ENCODE results near the gene ERFL. TPM values are rescaled to one million over a fixed set of nuclear protein-coding genes. Genes with fewer than 3 reads are reported as not detected.
A peak's percentile ranks its signal among the peaks of the same experiment; 100 is the strongest.

Gene ERFL
- total RNA-seq, 2 experiments from 2014 or later: 7.7 to 8.9 TPM

DNA sequence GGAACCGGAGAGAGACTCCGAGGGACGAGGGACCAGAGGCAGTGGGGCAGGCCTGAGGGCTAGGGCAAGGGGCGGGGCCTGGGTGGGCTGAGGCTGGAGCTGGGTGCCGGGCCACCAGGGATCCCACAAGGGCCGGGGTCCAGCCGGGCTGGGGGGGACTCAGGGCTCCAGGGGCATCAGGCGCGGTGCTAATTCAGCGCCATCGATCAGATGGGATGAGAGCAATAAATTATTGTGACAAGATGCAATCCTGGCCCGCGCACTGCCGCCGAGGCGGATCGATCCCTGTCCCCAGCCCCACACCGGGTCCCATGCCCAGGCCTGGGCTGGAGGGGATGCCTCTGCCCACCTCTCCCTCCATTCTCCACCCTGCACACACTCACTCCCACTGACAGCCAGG is 5.7 kb downstream of the ERFL start:
- Mint-ChIP-seq H3K27ac (no peak overlapping the region), H3K9me3 (no peaks in the 10 kb centered on the region), H3K36me3 (ENCODE audit: low read depth) (no peaks in the 10 kb centered on the region), H3K27me3 (peaks cover 10% of the 10 kb centered on the region), H3K4me3 (no peak overlapping the region), H3K4me1 (ENCODE audit: low read depth) (peaks cover 12% of the 10 kb centered on the region)
- ChIA-PET POLR2A (interaction anchor here (2.2 kb wide), 1 partner anchor 35 kb away, joined by 13 read pairs; no protein-coding TSS in a partner anchor), CTCF (no interaction called here)
- DNase-seq (no peak), ATAC-seq (ENCODE audit: poor library complexity) (no peak)
- H3K36me3 ChIP-seq (ENCODE audit: insufficient read depth, low read length): no peaks in the 10 kb centered on the region
- TF ChIP-seq, protein P1, sequence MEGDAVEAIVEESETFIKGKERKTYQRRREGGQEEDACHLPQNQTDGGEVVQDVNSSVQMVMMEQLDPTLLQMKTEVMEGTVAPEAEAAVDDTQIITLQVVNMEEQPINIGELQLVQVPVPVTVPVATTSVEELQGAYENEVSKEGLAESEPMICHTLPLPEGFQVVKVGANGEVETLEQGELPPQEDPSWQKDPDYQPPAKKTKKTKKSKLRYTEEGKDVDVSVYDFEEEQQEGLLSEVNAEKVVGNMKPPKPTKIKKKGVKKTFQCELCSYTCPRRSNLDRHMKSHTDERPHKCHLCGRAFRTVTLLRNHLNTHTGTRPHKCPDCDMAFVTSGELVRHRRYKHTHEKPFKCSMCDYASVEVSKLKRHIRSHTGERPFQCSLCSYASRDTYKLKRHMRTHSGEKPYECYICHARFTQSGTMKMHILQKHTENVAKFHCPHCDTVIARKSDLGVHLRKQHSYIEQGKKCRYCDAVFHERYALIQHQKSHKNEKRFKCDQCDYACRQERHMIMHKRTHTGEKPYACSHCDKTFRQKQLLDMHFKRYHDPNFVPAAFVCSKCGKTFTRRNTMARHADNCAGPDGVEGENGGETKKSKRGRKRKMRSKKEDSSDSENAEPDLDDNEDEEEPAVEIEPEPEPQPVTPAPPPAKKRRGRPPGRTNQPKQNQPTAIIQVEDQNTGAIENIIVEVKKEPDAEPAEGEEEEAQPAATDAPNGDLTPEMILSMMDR (IDR thresholded peaks at IDR 0.05): no peak
- H3K27me3 ChIP-seq (ENCODE audit: control insufficient read depth in 1 of 2, insufficient read depth in 2 of 2, low read length in 2 of 2): peaks cover 5 to 8% of the 10 kb centered on the region in 2 experiments
- H3K9me3 ChIP-seq (ENCODE audit: control insufficient read depth in 1 of 2, insufficient read depth in 1 of 2, low read length in 2 of 2): no peaks in the 10 kb centered on the region
- no peak overlapping the region for H3K27ac ChIP-seq (ENCODE audit: low read depth in 1 of 2, low read length in 2 of 2)
- H3K4me1 ChIP-seq (ENCODE audit: insufficient read depth, low read length): peaks cover 24% of the 10 kb centered on the region
- H3K4me3 ChIP-seq (ENCODE audit: low read length): no peak overlapping the region
- intact Hi-C loops (cut with DNase I, micrococcal nuclease): no loop called here

- H3K36me3 Mint-ChIP-seq (ENCODE audit: low read depth): no peaks in the 10 kb centered on the region
- no peak overlapping the region for H3K4me3 Mint-ChIP-seq
- Histone ChIP-seq H3K9me3 (ENCODE audit: control insufficient read depth in 1 of 2, insufficient read depth in 1 of 2, low read length in 2 of 2) (no peaks in the 10 kb centered on the region), H3K36me3 (ENCODE audit: insufficient read depth, low read length) (no peaks in the 10 kb centered on the region), H3K27ac (ENCODE audit: low read depth in 1 of 2, low read length in 2 of 2) (no peak overlapping the region), H3K27me3 (ENCODE audit: control insufficient read depth in 1 of 2, insufficient read depth in 2 of 2, low read length in 2 of 2) (peaks cover 9 to 13% of the 10 kb centered on the region in 2 experiments), H3K4me3 (ENCODE audit: low read length) (no peak overlapping the region), H3K4me1 (ENCODE audit: insufficient read depth, low read length) (peaks cover 18% of the 10 kb centered on the region)
- TF ChIP-seq, protein P1 (IDR thresholded peaks at IDR 0.05): no peak
- POLR2A ChIA-PET: interaction anchor here (0.7 to 2.2 kb wide), 3 partner anchors 10 to 62 kb away, joined by 3 to 13 read pairs (median 3); no protein-coding TSS in a partner anchor
- DNase-seq (no peak), ATAC-seq (ENCODE audit: poor library complexity) (peak; percentile 48)
- peaks cover 10% of the 10 kb centered on the region for H3K27me3 Mint-ChIP-seq
- H3K27ac Mint-ChIP-seq: no peak overlapping the region
- H3K9me3 Mint-ChIP-seq: no peaks in the 10 kb centered on the region
- CTCF ChIA-PET: interaction anchor here (1.7 kb wide), 1 partner anchor 49 kb away, joined by 3 read pairs; no protein-coding TSS in a partner anchor
- intact Hi-C loops (cut with DNase I, micrococcal nuclease): no loop called here
- peaks cover 12% of the 10 kb centered on the region for H3K4me1 Mint-ChIP-seq (ENCODE audit: low read depth)
These were observed 6.4 kb downstream of the ERFL start for GRCh38 chr19:41921577-41922576.

GRCh38 chr19:41920882-41921576 is 7.2 kb downstream of the ERFL start:
- Mint-ChIP-seq H3K27me3 (peaks cover 10% of the 10 kb centered on the region), H3K4me3 (peak overlapping the region; percentile 21), H3K4me1 (ENCODE audit: low read depth) (peaks cover 12% of the 10 kb centered on the region), H3K9me3 (no peaks in the 10 kb centered on the region), H3K27ac (no peak overlapping the region), H3K36me3 (ENCODE audit: low read depth) (no peaks in the 10 kb centered on the region)
- ATAC-seq (ENCODE audit: poor library complexity) (peak; percentile 33), DNase-seq (no peak)
- Histone ChIP-seq H3K4me1 (ENCODE audit: insufficient read depth, low read length) (peaks cover 26% of the 10 kb centered on the region), H3K36me3 (ENCODE audit: insufficient read depth, low read length) (no peaks in the 10 kb centered on the region), H3K4me3 (ENCODE audit: low read length) (no peak overlapping the region), H3K27ac (ENCODE audit: low read depth in 1 of 2, low read length in 2 of 2) (no peak overlapping the region), H3K27me3 (ENCODE audit: control insufficient read depth in 1 of 2, insufficient read depth in 2 of 2, low read length in 2 of 2) (peaks cover 17 to 21% of the 10 kb centered on the region in 2 experiments), H3K9me3 (ENCODE audit: control insufficient read depth in 1 of 2, insufficient read depth in 1 of 2, low read length in 2 of 2) (no peaks in the 10 kb centered on the region)
- ChIA-PET POLR2A (interaction anchor here (2.2 kb wide), 1 partner anchor 34 kb away, joined by 13 read pairs; no protein-coding TSS in a partner anchor), CTCF (interaction anchor here (1.7 kb wide), 1 partner anchor 48 kb away, joined by 3 read pairs; no protein-coding TSS in a partner anchor)
- TF ChIP-seq, protein P1 (IDR thresholded peaks at IDR 0.05): no peak
- intact Hi-C loops (cut with DNase I, micrococcal nuclease): no loop called here

All from CD4-positive, alpha-beta T cell (primary cell).